GM19324 (cell line): ENCODE data around the gene DNAI7.

Experiments used
- ATAC-seq: cut with Tn5 transposase; IDR thresholded peaks from one replicate; pipeline ENCODE4 v1.9.1; 2021; ENCODE audit warnings: mild to moderate bottlenecking, moderate library complexity; ENCODE audit not compliant: unreplicated experiment, low FRiP score

Gene DNAI7

DNA sequence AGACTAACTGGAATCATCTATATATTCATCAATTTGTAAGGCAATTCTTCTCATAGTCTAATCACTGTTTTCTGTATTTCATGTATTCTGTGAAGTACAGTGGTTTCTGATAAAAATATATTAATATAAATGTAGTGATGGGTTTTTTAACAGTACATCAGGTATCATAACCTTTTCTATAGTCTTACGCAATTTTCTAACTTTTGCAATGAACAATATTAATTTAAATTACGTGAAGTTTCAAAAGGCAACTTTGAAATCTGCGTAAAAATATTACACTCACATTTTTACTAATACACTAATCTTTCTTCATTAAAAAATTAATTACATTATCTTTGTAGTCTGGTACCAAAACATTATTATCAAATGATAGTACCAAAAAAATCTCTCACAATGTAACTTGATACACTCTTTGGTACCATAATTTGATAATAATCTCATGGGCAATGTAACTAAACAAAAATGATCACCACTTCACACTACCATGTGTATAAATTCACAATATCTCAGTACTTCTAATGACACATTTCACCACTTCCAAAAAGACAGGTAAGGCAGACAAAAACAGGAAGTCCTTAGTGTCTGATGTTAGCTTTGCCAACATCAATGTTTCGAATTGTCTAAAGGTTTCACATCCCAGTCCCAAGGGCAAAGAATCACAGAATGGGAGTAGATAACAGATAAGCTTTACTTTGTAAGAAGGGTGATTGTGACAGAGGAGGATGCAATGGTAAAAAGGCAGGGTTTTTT lies 8.7 kb downstream of the DNAI7 start:
- ATAC-seq = peak; percentile 32

DNA sequence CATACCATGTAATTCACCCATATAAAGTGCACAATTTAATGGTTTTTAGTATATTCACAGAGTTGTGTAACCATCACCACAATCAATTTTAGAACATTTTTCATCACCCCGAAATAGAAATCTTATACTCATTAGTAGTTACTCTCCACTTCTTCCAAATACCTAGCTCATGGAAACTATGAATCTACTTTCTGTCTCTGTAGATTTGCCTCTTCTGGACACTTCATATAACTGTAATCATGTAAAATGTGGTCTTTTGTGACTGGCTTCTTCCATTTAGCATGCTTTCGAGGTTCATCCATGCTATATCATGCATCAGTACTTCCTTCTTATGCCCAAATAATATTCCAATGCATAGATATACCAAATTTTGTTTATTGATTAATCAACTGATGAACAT lies 10.8 kb downstream of the DNAI7 start:
- no peak for ATAC-seq

DNA sequence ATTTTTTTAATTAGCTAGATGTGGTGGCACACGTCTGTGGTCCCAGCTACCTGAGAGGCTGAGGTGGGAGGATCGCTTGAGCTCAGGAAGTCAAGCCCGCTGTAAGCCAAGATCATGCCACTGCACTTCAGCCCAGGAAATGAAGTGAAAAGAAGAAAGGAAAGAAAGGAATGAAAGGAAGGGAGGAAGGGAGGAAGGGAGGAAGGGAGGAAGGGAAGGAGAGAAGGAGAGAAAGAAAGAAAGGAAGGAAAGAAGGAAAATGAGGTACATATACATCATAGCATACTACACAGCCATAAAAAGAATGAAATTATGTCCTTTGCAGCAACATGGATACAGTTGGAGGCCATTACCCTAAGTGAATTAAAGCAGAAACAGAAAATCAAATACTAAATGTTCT lies 12.2 kb downstream of the DNAI7 start:
- no peak for ATAC-seq

DNA sequence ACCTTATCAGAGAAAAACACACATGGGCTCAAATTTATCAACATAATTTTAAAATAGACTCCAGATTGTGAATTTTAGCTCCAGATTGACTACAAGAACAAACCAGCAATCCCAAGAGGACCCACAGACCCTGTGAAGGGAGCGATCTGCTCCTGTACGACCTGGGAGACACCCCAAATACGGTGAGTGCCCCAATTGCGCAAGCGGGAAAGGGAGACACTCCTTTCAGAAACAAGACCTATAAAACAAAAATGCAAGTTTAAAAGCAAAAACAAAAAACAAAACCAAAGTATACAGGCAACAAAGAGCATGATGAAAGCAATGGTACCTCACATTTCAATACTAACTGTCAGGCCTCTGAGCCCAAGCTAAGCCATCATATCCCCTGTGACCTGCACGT lies 32.1 kb downstream of the DNAI7 start:
- ATAC-seq = no peak

DNA sequence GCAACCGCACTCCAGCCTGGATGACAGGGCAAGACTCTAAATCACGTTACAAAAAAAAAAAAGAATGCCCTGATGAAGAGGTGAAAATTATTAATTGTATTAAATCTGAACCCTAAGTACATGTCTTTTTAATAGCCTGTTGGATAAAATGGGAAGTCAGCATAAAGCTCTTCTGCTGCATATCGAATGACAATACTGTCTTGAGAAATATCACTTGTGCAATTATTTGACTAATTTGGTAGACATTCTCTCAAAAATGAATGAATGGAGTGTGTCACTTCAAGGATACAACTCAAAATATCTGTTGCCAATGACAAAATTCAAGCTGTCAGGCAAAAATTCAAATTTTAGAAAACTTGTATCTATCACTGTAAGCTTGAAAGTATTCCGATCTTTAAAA lies 38.9 kb downstream of the DNAI7 start:
- ATAC-seq = no peak

DNA sequence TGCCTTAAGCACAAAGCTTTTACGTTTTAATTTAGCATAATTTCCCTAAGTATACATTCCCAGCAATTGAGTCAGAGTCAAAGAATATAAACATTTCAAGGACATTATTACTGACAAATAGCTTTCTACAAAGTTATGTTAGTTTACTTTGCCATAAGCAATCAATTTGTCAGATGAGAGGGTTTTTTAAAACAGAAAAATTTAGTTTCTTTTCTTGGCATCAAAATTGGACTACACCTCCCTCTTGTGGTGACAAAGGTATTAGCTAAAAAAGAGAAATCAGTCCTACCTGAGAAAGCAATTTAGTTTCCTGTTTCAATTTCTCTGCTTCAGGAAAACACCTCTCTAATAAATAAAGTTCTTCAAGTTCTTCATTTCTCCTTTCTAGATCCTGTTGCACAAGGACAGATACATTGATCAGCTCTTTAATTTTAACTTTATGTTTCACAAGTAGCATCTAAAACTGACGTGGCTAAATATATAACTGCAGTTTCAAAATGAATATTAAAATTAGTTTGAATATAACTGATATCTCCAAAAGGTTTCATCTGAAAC lies 39.9 kb downstream of the DNAI7 start:
- no peak for ATAC-seq

DNA sequence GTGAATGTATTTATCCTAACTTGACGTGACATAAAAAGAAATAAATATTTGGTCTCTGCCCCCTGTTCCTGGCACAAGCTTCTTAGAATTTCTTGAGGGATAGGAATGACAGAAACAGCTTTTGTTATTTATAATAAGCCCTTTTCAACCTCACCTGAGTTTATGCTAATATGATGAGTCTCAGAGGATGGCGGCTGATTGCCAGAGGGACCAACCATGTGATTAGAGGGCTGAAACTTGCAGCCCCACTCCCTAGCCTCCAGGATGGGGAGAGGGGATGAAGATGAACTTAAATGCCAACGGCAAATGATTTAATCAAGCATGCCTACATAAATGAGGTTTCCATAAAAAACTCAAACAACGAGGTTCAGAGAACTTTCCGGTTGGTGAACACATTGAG lies 42.9 kb downstream of the DNAI7 start:
- ATAC-seq = no peak

DNA sequence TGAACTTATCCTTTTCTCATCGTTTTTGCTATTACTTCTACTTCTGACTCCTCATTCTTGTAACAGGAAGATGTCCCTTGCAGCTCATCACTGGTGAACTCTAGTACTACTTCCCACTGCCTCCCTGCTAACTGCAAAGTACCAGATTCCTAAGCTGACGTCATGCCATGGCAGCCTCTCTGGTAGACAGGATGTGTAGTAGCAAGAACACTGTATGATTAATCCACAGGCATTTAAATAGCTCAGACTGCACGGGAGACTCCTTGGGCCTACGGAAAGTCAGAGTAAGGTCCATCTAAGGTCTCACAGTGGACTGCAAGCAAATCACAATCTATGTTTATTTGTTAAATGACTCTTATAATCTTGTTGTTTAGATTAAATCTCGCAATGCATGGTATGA lies 43.5 kb downstream of the DNAI7 start:
- ATAC-seq = no peak

DNA sequence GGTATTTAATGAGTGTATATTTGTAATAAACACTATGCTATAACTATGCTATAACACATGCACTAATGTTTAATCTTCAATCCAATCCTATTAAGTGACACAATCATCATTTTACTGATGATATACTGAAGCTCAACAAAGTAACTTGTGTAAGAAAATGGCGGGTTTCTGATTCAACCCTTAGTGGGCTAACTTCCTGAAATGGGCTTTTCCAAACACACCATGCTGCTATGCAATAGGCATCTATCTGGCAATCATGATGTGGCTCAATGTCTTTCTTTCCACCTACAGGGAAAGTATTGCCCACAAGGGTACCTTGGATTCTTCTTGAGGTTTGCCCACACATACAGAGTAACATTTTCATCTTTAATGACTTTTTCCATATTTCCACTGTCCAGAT lies 48.3 kb downstream of the DNAI7 start:
- ATAC-seq = no peak

DNA sequence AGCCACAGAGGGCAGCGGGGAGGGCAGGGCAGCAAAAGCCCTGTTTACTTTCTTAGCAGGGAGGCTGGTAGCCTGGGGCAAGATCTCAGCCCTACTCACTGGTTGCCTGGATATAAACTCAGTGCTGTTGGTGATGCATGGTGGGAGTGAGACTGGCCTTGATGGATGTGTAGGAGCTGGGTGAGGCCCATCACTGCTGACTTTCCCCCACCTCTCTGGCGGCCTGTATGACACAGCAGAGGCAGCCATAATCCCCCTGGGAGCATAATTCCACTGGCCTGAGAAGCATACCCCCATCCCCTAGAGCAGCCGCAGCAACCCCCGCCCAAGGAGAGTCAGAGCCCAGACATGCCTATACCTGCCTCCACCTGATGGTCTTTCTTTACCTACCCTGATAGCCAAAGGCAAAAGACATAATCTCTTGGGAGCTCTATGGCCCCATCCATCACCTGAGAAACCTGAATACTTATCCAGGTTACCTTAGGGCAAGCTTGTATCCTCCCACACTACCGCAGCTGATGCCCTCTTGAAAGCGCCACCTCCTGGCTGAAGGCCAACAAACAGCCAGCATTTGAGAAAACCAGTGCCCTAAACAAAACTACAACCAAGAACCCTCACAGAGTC lies 59.3 kb downstream of the DNAI7 start:
- no peak for ATAC-seq

DNA sequence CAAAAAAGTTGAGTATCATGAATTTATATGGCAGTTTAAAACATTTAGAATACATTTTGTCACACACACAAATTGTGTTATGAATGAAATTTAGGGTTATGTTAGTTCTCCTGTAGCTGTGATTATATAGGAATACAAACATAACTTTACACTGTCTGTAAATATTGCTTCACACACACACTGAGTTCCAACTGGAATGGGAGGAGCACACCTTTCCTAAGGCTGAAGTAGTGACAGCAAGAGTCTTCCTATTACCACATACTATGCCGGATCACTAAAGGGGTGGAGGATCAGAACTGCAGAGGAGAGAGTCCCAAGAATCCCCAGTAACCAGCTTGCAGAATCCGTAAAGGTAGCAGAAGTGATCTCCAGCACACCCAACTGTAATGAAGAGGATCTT lies 63.7 kb downstream of the DNAI7 start:
- ATAC-seq = no peak

DNA sequence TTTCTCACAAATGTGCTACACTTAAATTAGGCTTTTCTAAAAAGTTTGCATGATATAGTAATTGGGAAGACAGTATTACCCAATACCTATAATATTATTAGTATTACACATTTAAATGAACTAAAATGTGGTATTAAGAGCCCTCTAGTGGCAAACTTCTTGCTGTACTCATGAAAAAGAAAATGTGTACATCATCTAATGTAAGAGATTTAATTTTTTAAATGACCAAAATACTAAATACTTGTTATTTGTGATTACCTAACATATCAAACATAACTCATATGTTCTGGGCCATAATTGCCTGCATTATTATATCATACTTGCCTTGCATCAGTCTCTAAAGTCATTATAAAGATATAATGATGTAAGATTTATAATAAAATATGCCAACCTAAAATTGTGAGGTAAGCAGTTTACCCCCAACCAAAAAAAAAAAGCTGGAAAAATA lies 64.2 kb downstream of the DNAI7 start:
- no peak for ATAC-seq

DNA sequence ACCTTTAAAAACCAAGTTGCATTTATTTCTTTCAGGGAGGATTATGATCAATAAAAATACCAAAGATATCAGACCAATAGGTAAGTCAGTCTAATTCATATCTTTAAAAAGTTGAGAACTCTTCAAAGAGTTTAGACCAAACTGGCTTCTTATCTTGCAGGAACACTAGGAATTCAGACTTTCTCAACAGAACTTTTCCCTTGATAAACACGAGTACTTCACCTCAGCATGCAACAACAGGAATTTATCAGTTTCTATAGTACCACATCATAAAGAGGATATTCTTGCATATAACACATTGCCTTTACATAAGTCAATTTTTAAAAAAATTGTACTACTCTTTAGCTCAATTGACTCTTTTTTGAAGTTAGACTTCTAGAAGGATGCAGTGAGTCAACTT lies 68.2 kb downstream of the DNAI7 start:
- no peak for ATAC-seq

DNA sequence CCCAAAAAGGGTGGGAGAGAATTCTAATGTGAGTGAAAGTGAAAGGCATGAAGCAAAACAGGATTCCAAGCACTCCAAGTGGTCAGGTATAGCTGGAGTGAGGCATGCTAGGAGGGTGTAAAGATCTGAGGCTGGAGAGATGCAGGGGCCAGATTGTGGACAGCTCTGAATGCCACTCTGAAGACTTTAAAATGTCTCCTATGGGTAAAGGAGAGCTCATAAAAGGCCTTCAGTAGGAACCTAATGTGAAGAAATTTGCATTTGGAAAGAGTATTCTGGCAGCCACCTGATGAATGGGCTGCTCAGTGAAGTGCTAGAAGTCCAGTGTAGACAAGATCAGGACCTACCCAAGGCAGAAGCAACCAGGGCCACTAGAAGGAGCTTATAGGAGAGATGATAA lies 68.9 kb downstream of the DNAI7 start:
- no peak for ATAC-seq

DNA sequence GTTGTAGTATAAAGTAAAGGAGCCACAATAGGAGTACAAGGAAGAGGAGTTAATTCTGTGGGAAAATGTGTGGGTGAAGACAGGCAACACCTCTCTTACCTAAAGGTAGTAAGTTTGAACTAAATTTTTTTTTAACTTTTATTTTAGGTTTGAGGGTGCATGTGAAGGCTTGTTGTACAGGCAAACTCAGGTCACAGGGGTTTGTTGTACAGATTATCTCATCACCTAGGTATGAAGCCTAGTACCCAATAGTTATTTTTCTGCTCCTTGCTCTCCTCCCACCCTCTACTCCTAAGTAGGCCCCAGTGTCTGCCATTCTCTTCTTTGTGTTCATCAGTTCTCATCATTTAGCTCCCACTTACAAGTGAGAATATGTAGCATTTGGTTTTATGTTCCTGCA lies 70.5 kb downstream of the DNAI7 start:
- no peak for ATAC-seq

DNA sequence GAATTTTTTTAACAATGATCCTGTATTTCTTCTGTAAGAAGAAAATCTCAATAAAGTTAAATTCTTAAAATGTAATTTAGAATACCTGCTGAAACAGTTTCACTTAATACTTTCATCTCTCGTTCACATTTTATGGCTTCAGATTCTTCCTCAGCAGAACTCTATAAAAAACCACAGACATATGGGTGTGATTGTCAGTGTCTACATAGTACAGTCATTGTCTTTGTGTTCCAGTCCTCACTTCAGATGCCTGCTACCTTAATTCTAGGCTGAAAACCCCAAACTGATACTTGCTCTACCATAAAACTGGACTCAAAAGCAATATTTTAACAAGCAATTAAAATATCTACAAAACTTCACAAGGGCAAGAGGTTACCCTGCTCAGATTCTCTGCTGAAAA lies 71.8 kb downstream of the DNAI7 start:
- ATAC-seq = no peak

DNA sequence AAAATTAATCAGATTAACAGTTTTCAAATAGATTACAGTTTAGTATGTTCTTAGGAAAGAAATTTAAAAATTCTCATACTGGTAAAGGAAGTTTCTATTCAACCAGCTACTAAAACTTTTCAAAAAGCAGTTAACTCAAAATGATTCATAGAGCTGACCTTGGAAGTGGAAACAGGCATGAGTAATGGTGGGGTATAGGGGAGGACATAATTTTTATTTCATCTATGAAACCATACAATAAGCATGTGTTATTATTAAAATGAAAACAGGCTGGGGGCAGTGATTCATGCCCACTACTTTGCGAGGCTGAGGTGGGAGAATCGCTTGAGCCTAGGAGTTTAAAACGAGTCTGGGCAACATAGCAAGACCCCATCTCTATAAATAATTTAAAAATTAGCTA lies 73.0 kb downstream of the DNAI7 start:
- no peak for ATAC-seq

DNA sequence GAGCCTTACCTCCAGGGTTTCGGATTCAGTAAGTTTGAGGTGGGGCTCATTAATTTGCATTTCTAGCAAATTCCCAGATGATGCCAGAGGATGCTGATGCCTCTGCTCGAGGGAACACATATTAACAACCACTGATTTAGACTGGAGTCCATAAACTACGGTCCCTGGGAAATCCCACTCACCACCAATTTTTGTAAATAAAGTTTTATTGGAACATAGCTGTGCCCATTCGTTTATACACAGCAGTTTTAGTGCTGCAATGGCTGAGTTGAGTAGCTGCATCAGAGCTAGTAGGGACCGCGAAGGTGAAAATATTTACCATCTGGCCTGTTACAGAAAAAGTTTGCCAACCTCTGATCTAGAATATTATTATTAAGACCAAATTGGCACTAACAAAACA lies 73.8 kb downstream of the DNAI7 start:
- no peak for ATAC-seq

DNA sequence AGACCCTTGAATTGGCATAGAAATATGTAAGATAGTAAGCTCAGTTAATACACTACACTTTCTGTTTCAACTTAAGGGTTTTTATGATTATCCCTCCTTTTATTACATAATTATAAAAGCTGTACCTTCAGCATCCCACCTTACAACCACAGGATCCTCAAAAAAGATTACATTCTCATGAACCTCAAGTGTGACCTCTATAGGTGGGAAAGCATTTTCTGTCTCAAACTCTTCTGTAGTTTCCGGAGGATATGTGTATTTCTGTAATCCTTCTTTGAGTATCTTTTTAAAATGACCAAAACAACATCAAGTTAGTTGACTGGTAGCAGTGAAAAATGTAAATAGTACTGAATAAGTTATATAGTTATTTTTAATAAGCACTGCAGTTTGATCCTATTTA lies 75.9 kb downstream of the DNAI7 start:
- no peak for ATAC-seq

DNA sequence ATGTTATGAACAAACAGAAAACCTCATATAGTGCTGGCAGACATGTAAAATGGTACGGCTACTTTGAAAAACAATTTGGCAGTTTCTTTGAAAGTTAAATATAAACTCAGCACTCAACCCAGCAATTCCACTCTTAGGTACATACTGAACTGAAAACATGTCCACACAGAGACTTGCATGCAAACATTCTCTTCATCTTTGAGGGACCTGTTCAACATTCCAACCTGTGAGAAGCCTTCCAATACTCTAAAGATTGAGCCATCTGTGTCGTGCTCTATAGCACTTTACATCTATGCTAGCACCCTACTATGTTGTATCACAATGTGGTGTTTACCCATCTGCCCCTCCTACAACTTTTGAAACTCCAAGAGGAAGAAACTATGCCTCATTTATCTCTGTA lies 79.3 kb downstream of the DNAI7 start:
- ATAC-seq = no peak

DNA sequence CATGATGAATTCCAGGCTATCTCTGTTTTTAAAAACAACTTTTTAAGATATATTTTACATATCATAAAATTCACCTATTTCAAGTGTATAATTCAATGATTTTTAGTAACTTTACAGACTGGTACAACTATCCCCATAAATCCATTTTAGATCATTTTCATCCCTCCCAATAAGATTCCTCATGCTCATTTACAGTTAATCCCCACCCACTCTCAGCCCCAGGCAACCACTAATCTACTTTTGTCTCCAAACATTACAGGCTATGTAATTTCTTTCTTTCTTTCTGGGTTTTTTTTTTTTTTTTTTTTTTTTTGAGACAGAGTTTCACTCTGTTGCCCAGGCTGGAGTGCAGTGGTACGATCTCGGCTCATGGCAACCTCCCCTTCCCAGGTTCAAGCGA lies 81.3 kb downstream of the DNAI7 start:
- ATAC-seq = no peak

DNA sequence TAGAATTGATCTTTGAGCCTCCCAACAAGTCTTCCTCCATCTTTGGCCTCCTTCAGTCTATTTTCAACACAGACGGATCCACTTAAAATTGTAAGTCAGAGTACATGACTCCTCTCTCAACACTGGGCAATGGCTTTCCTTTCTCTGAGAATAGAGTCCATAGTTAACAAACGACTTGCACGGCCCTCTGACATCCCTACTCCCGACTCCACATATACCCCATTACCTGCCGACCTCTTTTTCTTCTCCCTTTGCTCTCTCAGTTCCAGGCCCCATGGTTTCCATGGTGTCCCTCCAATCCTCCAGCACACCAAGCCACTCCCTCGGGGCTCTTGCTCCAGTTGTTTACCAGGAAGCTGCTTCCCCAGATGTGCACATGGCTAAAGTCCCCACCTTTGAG lies 84.7 kb downstream of the DNAI7 start:
- ATAC-seq = no peak
